ENCODE data around the gene SLC28A1.

The SLC28A1 gene

GRCh38 chr15:84946772-84947489 lies 62.5 kb downstream of the SLC28A1 start:
- no peak for DNase-seq

GRCh38 chr15:84947947-84948830 lies 63.7 kb downstream of the SLC28A1 start:
- no peak for DNase-seq

DNA sequence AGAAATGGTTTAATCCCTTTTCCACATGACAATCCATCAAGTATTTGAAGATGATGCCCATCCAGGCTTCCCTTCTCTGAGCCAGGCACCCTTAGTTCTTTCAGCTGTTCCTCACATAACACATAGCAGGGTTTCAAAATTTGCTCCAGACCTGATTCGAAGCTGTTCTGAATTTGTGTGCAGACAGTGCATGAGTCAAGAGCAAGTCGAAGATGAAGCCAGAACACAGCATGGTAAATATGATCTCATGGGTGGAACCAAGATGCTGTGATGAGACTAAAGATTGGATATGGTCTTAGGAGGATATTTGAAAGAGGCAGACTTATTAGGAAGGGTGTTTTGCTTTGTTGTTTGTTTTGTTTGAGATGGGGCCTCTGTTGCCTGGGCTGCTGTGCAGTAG lies 64.6 kb downstream of the SLC28A1 start:
- DNase-seq = no peak

DNA sequence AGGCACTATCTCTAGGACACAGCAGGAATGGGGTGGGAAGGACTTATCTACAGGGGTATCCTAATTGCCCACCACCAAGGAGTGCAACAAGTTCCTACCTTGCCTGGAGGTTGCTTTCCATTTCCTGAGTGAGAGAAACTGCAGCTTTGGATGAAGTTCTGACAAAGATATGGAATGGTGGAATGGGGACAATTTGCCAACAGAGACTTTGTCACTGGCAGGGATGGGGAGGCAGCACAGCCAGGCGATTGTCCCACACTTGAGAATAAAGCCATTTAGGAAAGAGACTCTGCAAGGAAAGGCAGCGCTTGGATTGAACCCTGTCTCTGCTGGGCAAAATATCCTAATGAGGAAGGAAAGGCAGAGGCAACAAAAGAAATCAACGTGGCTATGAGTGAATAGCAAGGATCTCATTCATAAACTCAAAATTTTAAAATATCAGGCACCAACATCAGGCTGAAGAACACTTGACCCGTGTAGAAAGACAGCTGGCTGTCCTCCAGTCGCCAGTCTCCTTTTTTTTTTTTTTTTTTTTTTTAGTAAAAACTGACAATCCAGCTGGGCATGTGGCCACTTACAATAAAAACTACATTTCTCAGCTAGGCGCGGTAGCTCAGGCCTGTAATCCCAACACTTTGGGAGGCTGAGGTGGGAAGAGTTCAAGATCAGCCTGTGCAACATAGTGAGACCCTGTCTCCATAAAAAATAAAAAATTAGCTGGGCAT lies 65.5 kb downstream of the SLC28A1 start:
- no peak for DNase-seq

GRCh38 chr15:84950570-84951111 lies 66.2 kb downstream of the SLC28A1 start:
- DNase-seq = no peak

DNA sequence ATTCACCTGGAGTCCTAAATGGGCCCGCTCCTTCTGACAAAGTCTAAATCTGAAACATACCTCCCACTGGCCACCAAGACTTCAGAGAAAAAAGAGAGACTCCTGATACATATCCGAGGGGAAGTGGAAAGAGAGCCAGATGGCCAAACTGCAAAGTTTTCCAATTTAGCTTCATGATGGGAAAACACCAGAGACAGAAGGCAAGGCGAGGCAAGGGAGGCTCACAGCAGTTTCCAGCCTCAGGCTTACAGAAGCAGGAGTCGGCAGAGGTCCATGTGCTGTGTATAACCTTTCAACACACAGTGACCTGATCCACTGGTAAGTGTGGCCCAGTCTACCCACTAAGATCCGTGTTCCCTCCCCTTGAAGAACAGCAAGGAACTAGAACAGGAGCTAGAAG lies 67.3 kb downstream of the SLC28A1 start:
- DNase-seq = no peak

GRCh38 chr15:84953136-84953535 lies 68.7 kb downstream of the SLC28A1 start:
- DNase-seq = no peak

DNA sequence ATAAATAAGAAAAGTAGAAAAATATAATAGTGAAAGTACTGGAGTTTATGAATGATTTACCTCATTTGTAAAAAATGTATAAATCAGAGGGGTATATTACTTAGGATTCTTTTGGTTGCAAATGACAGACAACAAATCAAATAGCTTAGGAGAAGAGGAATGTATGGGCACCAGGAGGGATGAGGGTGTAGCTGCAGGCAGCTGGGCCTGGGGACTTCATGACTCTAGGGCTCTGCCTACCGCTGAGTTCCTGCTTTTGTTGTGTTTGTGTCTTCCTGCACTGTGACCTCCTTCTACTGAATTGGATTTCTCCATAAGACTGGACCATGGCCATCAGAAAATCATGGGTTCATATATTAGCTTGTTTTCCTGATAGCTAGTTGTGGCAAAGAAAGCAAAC lies 69.3 kb downstream of the SLC28A1 start:
- DNase-seq = no peak

- DNase-seq = peak; percentile 6
Observed at GRCh38 chr15:84955089-84955848, 70.8 kb downstream of the SLC28A1 start.

GRCh38 chr15:84956199-84956598 lies 71.7 kb downstream of the SLC28A1 start:
- no peak for DNase-seq

- DNase-seq = no peak
Observed at GRCh38 chr15:84960391-84961113, 76.1 kb downstream of the SLC28A1 start.

GRCh38 chr15:84961114-84961452 lies 76.6 kb downstream of the SLC28A1 start:
- no peak for DNase-seq

DNA sequence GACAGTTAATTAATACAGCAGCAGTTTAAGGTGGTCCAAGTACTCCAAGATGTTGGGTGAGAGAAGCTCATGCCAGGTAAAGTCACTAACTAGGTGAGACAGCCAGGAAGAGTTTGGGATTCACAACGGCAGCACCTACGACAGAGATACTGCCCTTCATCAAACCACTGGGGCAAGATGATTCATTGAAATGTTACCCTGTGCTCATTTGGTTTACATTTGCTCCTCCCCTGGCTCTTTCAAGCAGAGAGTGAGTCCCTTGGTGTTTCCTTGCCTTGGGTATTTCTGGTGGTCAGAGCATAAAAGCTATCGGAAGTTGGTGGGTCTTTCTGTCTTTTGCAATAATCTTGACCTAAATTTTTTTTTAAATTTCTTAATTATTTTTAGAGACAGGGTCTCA lies 77.2 kb downstream of the SLC28A1 start:
- DNase-seq = no peak

- no peak for DNase-seq
Observed at GRCh38 chr15:84962955-84963354, 78.5 kb downstream of the SLC28A1 start.

- no peak for DNase-seq
Observed at GRCh38 chr15:84967380-84967779, 82.9 kb downstream of the SLC28A1 start.

GRCh38 chr15:84968301-84968700 lies 83.8 kb downstream of the SLC28A1 start:
- no peak for DNase-seq

DNA sequence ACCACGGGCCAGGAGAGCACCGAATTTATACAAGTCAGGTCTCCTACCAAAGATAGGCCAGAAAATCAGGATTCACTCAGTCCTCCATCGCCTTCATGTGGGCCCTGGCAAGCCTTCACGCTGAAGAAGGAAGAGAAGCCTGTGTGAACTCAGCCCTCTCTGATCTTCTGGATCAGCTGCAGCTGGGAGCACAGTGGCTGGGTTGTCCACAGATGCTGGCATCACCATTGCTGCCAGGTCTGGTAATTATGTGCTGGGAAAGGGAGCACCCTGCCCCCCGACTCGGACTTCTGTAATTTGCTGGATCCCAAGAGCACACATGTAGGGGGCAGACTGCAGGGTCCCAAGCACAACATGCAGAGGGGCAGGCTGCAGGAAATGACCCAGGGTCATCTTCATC lies 84.8 kb downstream of the SLC28A1 start:
- no peak for DNase-seq

- no peak for DNase-seq
Observed at GRCh38 chr15:84970843-84971242, 86.4 kb downstream of the SLC28A1 start.

- no peak for DNase-seq
Observed at GRCh38 chr15:84973492-84974460, 89.3 kb downstream of the SLC28A1 start.

- DNase-seq = no peak
Observed at GRCh38 chr15:84975871-84976351, 91.4 kb downstream of the SLC28A1 start.
